ENCODE data around the gene NXN.
"Not testable (repeated sequence)": the region's sequence is repeated elsewhere in the genome, so short reads cannot be mapped to it uniquely, and the experiment has no call there.

The NXN gene

DNA sequence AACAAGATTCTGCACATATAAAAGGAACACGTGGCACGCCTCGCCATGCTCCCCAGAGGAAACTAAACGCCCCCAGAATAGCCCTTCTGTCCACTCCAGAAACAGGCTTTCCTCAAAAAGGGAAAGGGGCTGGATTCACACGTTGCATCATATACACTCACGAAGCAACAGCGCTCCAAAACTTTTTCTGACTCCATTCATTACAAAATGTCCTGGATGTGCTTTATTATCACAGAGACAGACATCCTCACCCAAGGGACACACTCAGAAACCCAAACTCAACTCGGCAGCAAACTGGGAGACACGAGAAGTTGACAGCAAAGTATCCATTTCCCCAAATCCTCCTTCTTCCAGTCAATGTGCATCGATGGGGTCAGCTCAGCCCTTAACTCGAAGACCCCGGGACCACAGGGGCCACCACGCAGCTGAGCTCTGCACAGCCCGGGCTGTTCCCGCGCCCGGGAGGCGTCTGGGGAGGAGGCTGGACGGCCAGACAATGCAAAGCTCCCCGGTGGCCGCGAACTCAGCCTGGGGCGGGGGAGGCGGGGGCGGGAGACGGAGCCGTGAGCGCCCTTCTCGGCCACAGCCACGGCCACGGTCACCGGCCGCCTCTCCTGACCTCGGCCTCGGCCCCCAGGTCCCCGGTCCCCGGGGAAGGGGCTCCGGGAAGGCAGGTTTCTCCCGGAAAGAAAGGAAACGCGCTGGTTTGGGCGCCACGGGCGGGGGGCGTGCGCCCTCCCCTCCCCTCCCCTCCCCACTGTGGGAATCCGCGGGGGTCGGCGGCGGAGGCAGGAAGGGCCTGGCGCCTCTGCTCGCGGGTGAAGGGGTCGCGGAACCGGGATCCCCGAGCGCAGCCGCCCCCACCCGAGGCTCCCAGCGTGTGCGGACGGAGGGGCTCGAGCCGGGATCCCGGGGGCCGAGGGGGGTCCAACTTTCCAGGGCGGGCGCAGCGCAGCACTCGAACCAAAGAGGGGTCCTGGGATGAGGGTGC lies 1.2 kb downstream of the NXN start:
- TF ChIP-seq, protein P1, sequence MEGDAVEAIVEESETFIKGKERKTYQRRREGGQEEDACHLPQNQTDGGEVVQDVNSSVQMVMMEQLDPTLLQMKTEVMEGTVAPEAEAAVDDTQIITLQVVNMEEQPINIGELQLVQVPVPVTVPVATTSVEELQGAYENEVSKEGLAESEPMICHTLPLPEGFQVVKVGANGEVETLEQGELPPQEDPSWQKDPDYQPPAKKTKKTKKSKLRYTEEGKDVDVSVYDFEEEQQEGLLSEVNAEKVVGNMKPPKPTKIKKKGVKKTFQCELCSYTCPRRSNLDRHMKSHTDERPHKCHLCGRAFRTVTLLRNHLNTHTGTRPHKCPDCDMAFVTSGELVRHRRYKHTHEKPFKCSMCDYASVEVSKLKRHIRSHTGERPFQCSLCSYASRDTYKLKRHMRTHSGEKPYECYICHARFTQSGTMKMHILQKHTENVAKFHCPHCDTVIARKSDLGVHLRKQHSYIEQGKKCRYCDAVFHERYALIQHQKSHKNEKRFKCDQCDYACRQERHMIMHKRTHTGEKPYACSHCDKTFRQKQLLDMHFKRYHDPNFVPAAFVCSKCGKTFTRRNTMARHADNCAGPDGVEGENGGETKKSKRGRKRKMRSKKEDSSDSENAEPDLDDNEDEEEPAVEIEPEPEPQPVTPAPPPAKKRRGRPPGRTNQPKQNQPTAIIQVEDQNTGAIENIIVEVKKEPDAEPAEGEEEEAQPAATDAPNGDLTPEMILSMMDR (conservative IDR thresholded peaks at IDR 0.05), result no peak
- no peak for TF ChIP-seq ZFX (IDR thresholded peaks at IDR 0.05)

GRCh38 chr17:977166-977565 lies 2.4 kb downstream of the NXN start:
- TF ChIP-seq, protein P1 (conservative IDR thresholded peaks at IDR 0.05), result no peak
- no peak for TF ChIP-seq ZFX (IDR thresholded peaks at IDR 0.05)
- no peak overlapping the region for H3K27ac ChIP-seq

More for the DNA sequence above, 1.2 kb downstream of the NXN start:
- H3K27ac ChIP-seq, result no peak overlapping the region

DNA sequence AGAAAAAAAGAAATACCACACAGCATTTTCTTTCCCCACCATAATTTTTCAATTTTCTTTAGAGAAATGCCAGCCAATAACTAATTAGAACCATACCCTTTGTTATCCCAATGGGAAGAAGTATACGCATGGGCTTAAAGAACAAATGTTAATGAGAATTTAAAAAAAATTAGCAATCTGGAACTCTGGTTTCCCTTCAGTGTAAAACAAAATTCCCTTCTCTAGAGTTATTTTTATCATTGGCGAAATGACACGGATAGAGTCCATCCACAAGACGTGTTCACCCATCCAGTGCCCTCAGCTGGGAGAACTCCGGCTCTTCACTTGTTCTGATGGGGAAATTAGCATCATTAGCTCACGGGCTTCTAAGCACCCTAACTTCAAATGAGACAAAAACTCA lies 3.3 kb downstream of the NXN start:
- no peak overlapping the region for H3K27ac ChIP-seq
- TF ChIP-seq, protein P1 (conservative IDR thresholded peaks at IDR 0.05), result no peak
- no peak for TF ChIP-seq ZFX (IDR thresholded peaks at IDR 0.05)

DNA sequence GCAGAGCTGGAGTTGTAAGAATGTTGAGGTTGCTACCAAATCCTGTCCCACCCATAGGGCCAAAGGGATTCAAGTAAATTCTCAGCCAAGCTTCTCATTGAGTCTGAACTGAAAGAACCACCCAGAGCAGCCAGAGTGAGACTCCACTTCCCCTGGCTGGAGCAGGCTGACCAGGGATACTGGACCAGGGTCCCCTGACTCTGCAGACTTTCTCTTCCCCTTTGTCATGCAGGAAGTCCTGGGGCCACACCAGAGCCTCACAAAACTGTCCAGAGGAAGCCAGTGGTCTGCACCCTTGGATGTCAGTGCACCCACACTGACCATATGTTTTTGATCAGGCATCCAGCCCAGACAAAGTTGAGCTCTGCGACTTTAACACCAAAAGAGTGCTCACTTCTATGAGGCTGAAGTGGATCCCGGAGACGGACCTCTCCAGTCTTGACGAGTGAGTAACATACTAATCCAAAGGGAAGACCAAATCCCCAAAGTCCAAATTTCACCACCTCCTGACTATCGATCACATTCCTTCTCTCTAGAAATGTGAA lies 4.1 kb downstream of the NXN start:
- H3K27ac ChIP-seq, result no peak overlapping the region
- no peak for TF ChIP-seq ZFX (IDR thresholded peaks at IDR 0.05)

GRCh38 chr17:974778-975177 lies 4.8 kb downstream of the NXN start:
- H3K27ac ChIP-seq, result not testable (repeated sequence)

DNA sequence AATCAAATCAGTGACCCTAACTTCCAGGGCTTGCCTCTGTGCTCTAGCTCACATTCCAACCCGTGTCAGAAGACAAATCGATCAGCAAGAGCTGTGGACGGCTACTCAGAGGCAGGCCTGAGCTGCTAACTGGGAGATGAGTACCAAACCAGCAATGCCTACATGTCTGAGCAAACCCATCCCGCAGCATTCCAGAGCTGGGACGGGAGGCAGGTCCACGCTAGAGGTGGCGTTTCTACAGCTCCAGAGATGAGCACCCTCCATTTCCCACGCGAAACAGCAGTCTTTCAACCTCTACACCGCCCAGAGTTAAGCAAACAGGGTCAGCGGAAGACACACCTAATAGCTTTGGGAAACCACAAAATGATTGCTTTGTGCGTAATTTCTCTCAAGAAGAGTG lies 6.5 kb downstream of the NXN start:
- TF ChIP-seq, protein P1 (conservative IDR thresholded peaks at IDR 0.05), result no peak
- TF ChIP-seq ZFX (IDR thresholded peaks at IDR 0.05), result no peak
- no peak overlapping the region for H3K27ac ChIP-seq

DNA sequence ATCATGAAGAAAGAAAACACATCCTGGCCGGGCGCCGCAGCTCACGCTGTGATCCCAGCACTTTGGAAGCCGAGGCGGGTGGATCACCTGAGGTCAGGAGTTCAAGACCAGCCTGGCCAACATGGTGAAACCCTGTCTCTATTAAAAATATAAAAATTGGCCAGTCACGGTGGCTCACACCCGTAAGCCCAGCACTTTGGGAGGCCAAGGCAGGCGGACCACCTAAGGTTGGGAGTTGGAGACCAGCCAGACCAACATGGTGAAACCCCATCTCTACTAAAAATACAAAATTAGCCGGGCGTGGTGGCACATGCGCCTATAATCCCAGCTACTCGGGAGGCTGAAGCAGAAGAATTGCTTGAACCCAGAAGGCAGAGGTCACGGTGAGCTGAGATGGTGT lies 7.7 kb downstream of the NXN start:
- not testable (repeated sequence) for H3K27ac ChIP-seq

DNA sequence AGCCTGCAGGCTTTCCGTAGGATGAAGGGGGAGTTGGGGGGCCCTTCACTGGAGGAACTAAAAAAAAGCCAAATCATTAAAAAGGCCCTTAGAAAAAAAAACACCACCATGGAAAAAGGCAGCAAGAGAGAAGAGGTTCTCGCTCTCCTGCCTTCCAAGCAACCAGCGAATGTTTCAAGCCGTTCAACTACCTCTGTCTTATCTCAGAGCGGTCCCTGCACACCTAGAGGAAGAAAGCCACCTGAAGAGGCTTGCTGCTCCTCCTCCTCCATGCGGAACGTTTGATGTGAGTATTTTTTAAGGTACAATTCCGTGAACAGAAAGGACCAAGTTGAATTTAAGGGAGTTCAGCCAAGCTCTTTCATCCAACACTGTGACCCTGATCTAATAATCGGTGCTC lies 9.2 kb downstream of the NXN start:
- H3K27ac ChIP-seq, result no peak overlapping the region
- TF ChIP-seq ZFX (IDR thresholded peaks at IDR 0.05), result no peak
- TF ChIP-seq, protein P1 (conservative IDR thresholded peaks at IDR 0.05), result no peak

- TF ChIP-seq, protein P1 (conservative IDR thresholded peaks at IDR 0.05), result no peak
- TF ChIP-seq ZFX (IDR thresholded peaks at IDR 0.05), result no peak
- no peak overlapping the region for H3K27ac ChIP-seq
Measured at GRCh38 chr17:969811-970355, 9.7 kb downstream of the NXN start.

Measured in C4-2B (cell line).